Measurements from ENCODE around the gene FITM1. TPM values are rescaled to one million over a fixed set of nuclear protein-coding genes. Genes with fewer than 3 reads are reported as not detected.
A peak's percentile ranks its signal among the peaks of the same experiment; 100 is the strongest.

The FITM1 gene
- total and polyA plus RNA-seq, 8 donors = 0.68 to 1.5 (median 0.99) TPM

DNA sequence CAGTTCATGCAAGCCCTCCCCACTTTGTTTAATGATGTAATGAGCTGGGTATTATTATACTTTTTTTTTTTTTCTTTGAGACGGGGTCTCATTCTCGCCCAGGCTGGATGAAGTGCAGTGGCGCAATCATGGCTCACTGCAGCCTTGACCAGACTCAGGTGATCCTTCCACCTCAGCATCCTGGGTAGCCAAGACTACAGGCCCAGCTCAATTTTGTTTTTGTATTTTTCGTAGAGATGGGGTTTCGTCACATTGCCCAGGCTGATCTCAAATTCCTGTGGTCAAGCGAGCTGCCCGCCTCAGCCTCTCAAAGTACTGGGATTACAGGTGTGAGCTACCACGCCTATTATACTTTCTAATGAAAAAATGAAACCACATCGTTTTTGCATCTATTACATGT is 20.4 kb upstream of the FITM1 start:
- intact Hi-C loops (cut with DNase I) = no loop called here
- H3K9me3 ChIP-seq = no peaks in the 10 kb centered on the region
- DNase-seq = peak in 1 of 4 donors; percentile 19
- peaks cover 0 to 22% of the 10 kb centered on the region in 2 donors for H3K4me1 ChIP-seq
- H3K27me3 ChIP-seq = no peaks in the 10 kb centered on the region
- H3K36me3 ChIP-seq = no peaks in the 10 kb centered on the region
- no peak for ATAC-seq
- peak overlapping the region in 1 of 2 donors; percentile 19 for H3K27ac ChIP-seq
- TF ChIP-seq, protein P1, sequence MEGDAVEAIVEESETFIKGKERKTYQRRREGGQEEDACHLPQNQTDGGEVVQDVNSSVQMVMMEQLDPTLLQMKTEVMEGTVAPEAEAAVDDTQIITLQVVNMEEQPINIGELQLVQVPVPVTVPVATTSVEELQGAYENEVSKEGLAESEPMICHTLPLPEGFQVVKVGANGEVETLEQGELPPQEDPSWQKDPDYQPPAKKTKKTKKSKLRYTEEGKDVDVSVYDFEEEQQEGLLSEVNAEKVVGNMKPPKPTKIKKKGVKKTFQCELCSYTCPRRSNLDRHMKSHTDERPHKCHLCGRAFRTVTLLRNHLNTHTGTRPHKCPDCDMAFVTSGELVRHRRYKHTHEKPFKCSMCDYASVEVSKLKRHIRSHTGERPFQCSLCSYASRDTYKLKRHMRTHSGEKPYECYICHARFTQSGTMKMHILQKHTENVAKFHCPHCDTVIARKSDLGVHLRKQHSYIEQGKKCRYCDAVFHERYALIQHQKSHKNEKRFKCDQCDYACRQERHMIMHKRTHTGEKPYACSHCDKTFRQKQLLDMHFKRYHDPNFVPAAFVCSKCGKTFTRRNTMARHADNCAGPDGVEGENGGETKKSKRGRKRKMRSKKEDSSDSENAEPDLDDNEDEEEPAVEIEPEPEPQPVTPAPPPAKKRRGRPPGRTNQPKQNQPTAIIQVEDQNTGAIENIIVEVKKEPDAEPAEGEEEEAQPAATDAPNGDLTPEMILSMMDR (IDR thresholded peaks at IDR 0.05) = no peak
- H3K4me3 ChIP-seq = no peak overlapping the region

DNA sequence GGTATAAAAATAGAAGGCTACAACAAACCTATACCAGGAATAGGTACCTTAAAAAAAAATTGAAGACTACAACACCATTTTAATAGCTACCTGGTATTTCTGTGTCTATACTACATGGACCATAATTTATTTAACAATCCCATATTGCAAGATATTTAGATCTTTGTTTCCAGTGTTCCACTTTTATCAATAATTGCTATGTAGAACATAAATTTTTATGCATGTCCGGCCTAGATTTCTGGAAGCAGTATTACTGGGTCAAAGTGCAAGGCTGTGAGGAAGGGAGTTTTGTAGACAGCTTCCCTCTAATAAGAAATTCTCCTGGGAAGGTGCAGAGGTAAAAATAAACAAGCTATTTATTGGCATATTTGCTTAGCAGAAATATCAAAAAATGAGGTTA is 19.9 kb upstream of the FITM1 start:
- Histone ChIP-seq H3K4me1 (peaks cover 2 to 24% of the 10 kb centered on the region in 2 donors), H3K36me3 (no peaks in the 10 kb centered on the region), H3K9me3 (no peaks in the 10 kb centered on the region), H3K27ac (no peak overlapping the region), H3K4me3 (no peak overlapping the region), H3K27me3 (no peaks in the 10 kb centered on the region)
- DNase-seq (no peak), ATAC-seq (no peak)
- intact Hi-C loops (cut with DNase I) = no loop called here
- TF ChIP-seq, protein P1 (IDR thresholded peaks at IDR 0.05) = no peak

DNA sequence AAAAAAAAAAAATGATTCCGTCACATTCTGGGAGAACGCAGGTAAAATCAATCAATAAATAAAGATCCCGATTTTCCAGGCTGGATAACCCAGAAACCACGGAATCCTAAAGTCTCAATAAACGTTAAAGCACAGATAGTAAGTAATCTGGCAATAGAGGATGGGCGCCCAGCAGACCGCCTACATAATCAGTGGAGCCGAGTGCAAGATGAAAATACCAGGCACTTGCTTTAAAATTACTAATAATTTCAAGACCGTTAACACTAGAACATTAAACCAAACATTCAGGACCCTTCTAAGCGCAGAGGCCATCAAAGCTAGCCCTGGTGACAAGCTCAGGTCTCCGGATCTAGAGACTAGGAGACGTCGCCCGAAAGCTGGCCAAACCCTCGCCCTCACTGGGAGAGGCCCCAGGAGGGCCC is 17.1 kb upstream of the FITM1 start:
- Histone ChIP-seq H3K9me3 (no peaks in the 10 kb centered on the region), H3K27me3 (no peaks in the 10 kb centered on the region), H3K4me3 (peak overlapping the region; percentile 60 to 88), H3K4me1 (peaks cover 6 to 40% of the 10 kb centered on the region in 2 donors), H3K27ac (peak overlapping the region; percentile 99 to 100), H3K36me3 (peaks cover 0 to 16% of the 10 kb centered on the region in 2 donors)
- DNase-seq (no peak), ATAC-seq (peak; percentile 0)
- TF ChIP-seq, protein P1 (IDR thresholded peaks at IDR 0.05) = no peak
- intact Hi-C loops (cut with DNase I) = no loop called here

DNA sequence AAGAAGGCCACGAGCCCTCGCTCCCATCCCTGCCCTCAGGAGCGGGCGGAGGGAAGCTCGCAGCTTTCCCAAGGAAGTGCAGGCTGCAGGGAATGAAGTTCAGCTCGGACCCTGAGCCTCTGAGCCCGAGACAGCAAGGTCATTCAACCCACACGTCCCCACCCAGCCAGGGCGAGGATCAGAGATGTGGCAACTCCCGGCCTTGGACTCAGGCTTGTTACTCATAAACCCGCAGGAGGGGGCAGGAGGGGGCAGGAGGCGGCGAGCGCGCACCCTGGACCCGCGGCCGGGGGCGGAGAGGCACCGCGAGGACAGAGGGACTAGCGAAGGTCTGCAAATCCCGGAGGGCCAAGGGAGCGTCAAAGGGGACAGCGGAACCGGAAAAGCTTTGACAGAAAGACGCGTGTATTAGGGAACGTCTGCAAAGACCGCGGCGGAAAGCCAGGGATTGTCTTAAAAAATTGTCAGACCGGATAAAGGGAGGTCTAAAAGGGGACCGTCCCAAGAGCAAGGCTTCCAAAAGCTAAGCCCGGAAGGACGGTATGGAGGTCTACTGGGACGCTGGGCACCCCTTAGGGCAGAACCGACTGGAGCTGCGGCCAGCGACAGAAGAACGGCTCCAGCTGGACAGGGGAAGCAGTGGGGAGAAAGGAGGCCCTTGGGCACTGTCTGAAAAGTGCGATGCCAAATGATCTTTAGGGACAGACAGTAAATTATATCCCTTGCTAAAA is 16.5 kb upstream of the FITM1 start:
- no peaks in the 10 kb centered on the region for H3K27me3 ChIP-seq
- H3K9me3 ChIP-seq = no peaks in the 10 kb centered on the region
- H3K36me3 ChIP-seq = peaks cover 0 to 21% of the 10 kb centered on the region in 2 donors
- H3K4me3 ChIP-seq = peak overlapping the region; percentile 60 to 88
- TF ChIP-seq, protein P1 (IDR thresholded peaks at IDR 0.05) = no peak
- intact Hi-C loops (cut with DNase I) = no loop called here
- ATAC-seq = peak; percentile 42
- peaks cover 6 to 35% of the 10 kb centered on the region in 2 donors for H3K4me1 ChIP-seq
- peak in 3 of 4 donors; percentile 89 to 94 (median 90) for DNase-seq
- peak overlapping the region; percentile 99 to 100 for H3K27ac ChIP-seq

DNA sequence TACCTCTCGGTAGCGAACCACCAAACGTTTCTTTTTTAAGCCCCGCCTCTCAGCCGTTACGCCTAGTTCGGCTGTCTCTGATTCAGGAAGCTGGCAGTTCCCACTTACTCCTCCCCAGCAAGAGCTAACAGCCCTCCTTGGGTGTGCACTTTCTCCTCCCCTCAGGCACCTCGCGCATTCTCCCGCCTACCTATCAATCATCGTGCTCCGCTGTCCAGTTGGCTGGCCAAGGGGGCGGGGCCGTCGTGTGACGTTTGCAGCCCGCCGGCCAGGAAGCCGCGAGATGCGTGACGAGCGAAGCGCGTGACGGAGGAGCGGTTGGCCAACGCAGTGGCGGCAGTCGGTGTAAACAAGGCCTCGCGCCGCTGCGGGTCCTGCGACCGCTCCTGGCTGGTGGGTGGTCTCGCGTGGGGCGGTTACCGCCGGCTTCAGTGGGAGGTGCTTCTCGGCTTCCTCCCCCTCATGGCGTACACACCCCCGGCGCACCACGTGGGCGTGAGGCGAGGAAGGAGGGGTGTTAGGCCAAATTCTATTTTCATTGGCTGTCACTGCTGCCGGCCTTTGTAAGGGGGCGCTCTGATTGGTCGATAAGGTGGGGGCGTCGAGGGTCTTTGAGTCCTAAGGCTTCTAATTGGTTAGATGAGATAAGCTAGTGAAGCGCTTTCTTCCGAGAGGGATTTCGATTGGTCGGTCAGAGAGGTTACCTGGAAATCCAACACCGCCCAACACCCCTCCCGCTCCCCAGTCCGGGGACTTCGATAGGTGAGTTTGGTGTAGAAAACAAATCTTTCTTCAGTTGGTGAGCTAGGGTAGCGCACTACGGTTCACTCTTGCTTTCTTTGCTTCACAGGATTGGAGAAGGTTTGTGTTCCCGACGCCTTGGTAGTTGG is 15.7 kb upstream of the FITM1 start, which contains the start of the genes DCAF11 and NRL:
DCAF11 (plus strand) TSS at position 246 of the 890 bp plus-strand sequence. CDS start 818 bp downstream, outside the sequence.
NRL (minus strand) TSS at position 418 of the 890 bp plus-strand sequence. CDS start 32,101 bp downstream, outside the sequence.
- Histone ChIP-seq H3K27me3 (no peaks in the 10 kb centered on the region), H3K4me3 (peak within 1 kb of the TSS; percentile 60 to 88), H3K4me1 (peaks cover 6 to 30% of the 10 kb centered on the region in 2 donors), H3K36me3 (peaks cover 0 to 29% of the 10 kb centered on the region in 2 donors), H3K27ac (peak within 1 kb of the TSS; percentile 99 to 100), H3K9me3 (no peaks in the 10 kb centered on the region)
- TF ChIP-seq, protein P1 (IDR thresholded peaks at IDR 0.05) = no peak
- DNase-seq (peak; percentile 97 to 100 (median 99)), ATAC-seq (peak; percentile 93)
- intact Hi-C loops (cut with DNase I) = no loop called here
